Measurements from ENCODE around the gene HMGCLL1. TPM values are rescaled to one million over a fixed set of nuclear protein-coding genes. Genes with fewer than 3 reads are reported as not detected.

Gene HMGCLL1
- total and polyA plus RNA-seq, 9 donors, result 5.6 to 9.7 (median 6.4) TPM

- Histone ChIP-seq H3K27ac (ENCODE audit: low read length) (no peak overlapping the region), H3K27me3 (ENCODE audit: control insufficient read depth, insufficient read depth, low read length) (no peaks in the 10 kb centered on the region), H3K36me3 (ENCODE audit: control insufficient read depth, insufficient read depth, low read length) (no peaks in the 10 kb centered on the region), H3K4me3 (ENCODE audit: low read length) (no peak overlapping the region), H3K9me3 (replicated peaks; ENCODE audit: control insufficient read depth, low read depth, low read length) (no peaks in the 10 kb centered on the region), H3K4me1 (ENCODE audit: control insufficient read depth, insufficient read depth, low read length) (no peaks in the 10 kb centered on the region)
- peak; percentile 77 for DNase-seq
- no CpG with 5 or more reads among the region's 2 CpGs for WGBS (ENCODE audit: insufficient coverage)
These were observed 129.0 kb downstream of the HMGCLL1 start for GRCh38 chr6:55450005-55450404.

GRCh38 chr6:55449225-55449624 is 129.8 kb downstream of the HMGCLL1 start:
- WGBS (ENCODE audit: insufficient coverage), result no CpG with 5 or more reads among the region's 3 CpGs
- H3K4me3 ChIP-seq (ENCODE audit: low read length), result no peak overlapping the region
- H3K36me3 ChIP-seq (ENCODE audit: control insufficient read depth, insufficient read depth, low read length), result no peaks in the 10 kb centered on the region
- H3K27ac ChIP-seq (ENCODE audit: low read length), result no peak overlapping the region
- H3K27me3 ChIP-seq (ENCODE audit: control insufficient read depth, insufficient read depth, low read length), result no peaks in the 10 kb centered on the region
- H3K9me3 ChIP-seq (replicated peaks; ENCODE audit: control insufficient read depth, low read depth, low read length), result no peaks in the 10 kb centered on the region
- DNase-seq, result peak; percentile 27
- H3K4me1 ChIP-seq (ENCODE audit: control insufficient read depth, insufficient read depth, low read length), result no peaks in the 10 kb centered on the region

DNA sequence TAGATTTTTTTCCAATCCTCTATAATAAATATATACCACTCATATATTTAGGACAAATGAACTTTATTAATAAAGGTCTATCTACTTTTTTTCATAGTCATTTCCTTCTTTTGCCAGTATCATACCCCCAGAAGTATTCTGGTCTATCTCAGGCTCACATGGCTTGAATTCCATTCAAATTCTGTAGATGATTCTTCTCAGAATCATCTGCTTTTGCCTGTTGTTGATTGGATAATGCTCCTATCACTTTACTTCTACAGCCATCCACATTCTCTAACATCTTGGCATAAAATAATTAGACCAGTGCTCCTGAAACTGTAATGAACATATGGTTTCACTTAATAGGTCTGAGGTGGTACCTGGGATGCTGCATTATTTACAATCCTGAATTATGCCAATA is 130.5 kb downstream of the HMGCLL1 start:
- no peak overlapping the region for H3K4me3 ChIP-seq (ENCODE audit: low read length)
- no peaks in the 10 kb centered on the region for H3K9me3 ChIP-seq (replicated peaks; ENCODE audit: control insufficient read depth, low read depth, low read length)
- no peaks in the 10 kb centered on the region for H3K36me3 ChIP-seq (ENCODE audit: control insufficient read depth, insufficient read depth, low read length)
- H3K4me1 ChIP-seq (ENCODE audit: control insufficient read depth, insufficient read depth, low read length), result no peaks in the 10 kb centered on the region
- no peaks in the 10 kb centered on the region for H3K27me3 ChIP-seq (ENCODE audit: control insufficient read depth, insufficient read depth, low read length)
- no peak overlapping the region for H3K27ac ChIP-seq (ENCODE audit: low read length)
- no peak for DNase-seq

DNA sequence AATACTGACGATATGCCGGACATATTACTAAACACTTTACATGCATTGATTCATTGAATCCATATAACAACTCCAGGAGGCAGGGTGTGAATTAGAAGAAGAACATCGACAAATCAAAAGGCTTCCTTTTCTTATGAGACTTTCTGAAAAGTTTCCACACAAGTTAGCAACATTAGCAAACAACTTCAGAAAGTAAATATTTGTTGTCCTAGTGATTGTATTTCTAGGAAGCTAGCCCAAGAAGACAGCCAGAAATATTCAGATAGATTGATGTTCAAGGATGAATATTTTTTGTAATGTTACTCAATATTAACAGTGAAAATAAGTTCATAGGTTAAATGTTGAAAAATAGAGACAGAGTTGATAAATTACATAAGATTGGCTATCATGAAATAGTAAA is 131.1 kb downstream of the HMGCLL1 start:
- Histone ChIP-seq H3K27ac (ENCODE audit: low read length) (no peak overlapping the region), H3K4me3 (ENCODE audit: low read length) (no peak overlapping the region), H3K9me3 (replicated peaks; ENCODE audit: control insufficient read depth, low read depth, low read length) (no peaks in the 10 kb centered on the region), H3K36me3 (ENCODE audit: control insufficient read depth, insufficient read depth, low read length) (no peaks in the 10 kb centered on the region), H3K27me3 (ENCODE audit: control insufficient read depth, insufficient read depth, low read length) (no peaks in the 10 kb centered on the region), H3K4me1 (ENCODE audit: control insufficient read depth, insufficient read depth, low read length) (no peaks in the 10 kb centered on the region)
- no CpG with 5 or more reads among the region's 3 CpGs for WGBS (ENCODE audit: insufficient coverage)
- peak; percentile 79 for DNase-seq

GRCh38 chr6:55445648-55446204 is 133.3 kb downstream of the HMGCLL1 start:
- no CpG with 5 or more reads among the region's 1 CpG for WGBS (ENCODE audit: insufficient coverage)
- Histone ChIP-seq H3K4me1 (ENCODE audit: control insufficient read depth, insufficient read depth, low read length) (no peaks in the 10 kb centered on the region), H3K4me3 (ENCODE audit: low read length) (no peak overlapping the region), H3K9me3 (replicated peaks; ENCODE audit: control insufficient read depth, low read depth, low read length) (no peaks in the 10 kb centered on the region), H3K27me3 (ENCODE audit: control insufficient read depth, insufficient read depth, low read length) (no peaks in the 10 kb centered on the region), H3K36me3 (ENCODE audit: control insufficient read depth, insufficient read depth, low read length) (no peaks in the 10 kb centered on the region), H3K27ac (ENCODE audit: low read length) (no peak overlapping the region)
- DNase-seq, result peak; percentile 79

- Histone ChIP-seq H3K4me3 (ENCODE audit: low read length) (no peak overlapping the region), H3K36me3 (ENCODE audit: control insufficient read depth, insufficient read depth, low read length) (no peaks in the 10 kb centered on the region), H3K4me1 (ENCODE audit: control insufficient read depth, insufficient read depth, low read length) (no peaks in the 10 kb centered on the region), H3K27me3 (ENCODE audit: control insufficient read depth, insufficient read depth, low read length) (no peaks in the 10 kb centered on the region), H3K9me3 (replicated peaks; ENCODE audit: control insufficient read depth, low read depth, low read length) (no peaks in the 10 kb centered on the region), H3K27ac (ENCODE audit: low read length) (no peak overlapping the region)
- no CpG with 5 or more reads among the region's 7 CpGs for WGBS (ENCODE audit: insufficient coverage)
- no peak for DNase-seq
These were observed 135.5 kb downstream of the HMGCLL1 start for GRCh38 chr6:55443238-55444134.

- no peak overlapping the region for H3K27ac ChIP-seq (ENCODE audit: low read length)
- no peak for DNase-seq
- no peaks in the 10 kb centered on the region for H3K9me3 ChIP-seq (replicated peaks; ENCODE audit: control insufficient read depth, low read depth, low read length)
- WGBS (ENCODE audit: insufficient coverage), result 72% methylated on average over 2 of the region's 3 CpGs
- H3K27me3 ChIP-seq (ENCODE audit: control insufficient read depth, insufficient read depth, low read length), result no peaks in the 10 kb centered on the region
- H3K4me3 ChIP-seq (ENCODE audit: low read length), result no peak overlapping the region
- H3K36me3 ChIP-seq (ENCODE audit: control insufficient read depth, insufficient read depth, low read length), result no peaks in the 10 kb centered on the region
- no peaks in the 10 kb centered on the region for H3K4me1 ChIP-seq (ENCODE audit: control insufficient read depth, insufficient read depth, low read length)
These were observed 140.8 kb downstream of the HMGCLL1 start for GRCh38 chr6:55438203-55438602.

GRCh38 chr6:55437141-55437540 is 141.9 kb downstream of the HMGCLL1 start:
- Histone ChIP-seq H3K4me3 (ENCODE audit: low read length) (no peak overlapping the region), H3K4me1 (ENCODE audit: control insufficient read depth, insufficient read depth, low read length) (no peaks in the 10 kb centered on the region), H3K27me3 (ENCODE audit: control insufficient read depth, insufficient read depth, low read length) (no peaks in the 10 kb centered on the region), H3K9me3 (replicated peaks; ENCODE audit: control insufficient read depth, low read depth, low read length) (no peaks in the 10 kb centered on the region), H3K36me3 (ENCODE audit: control insufficient read depth, insufficient read depth, low read length) (no peaks in the 10 kb centered on the region), H3K27ac (ENCODE audit: low read length) (no peak overlapping the region)
- no CpG with 5 or more reads among the region's 4 CpGs for WGBS (ENCODE audit: insufficient coverage)
- DNase-seq, result no peak

GRCh38 chr6:55433446-55434130 is 145.4 kb downstream of the HMGCLL1 start:
- 58% methylated on average over 2 of the region's 2 CpGs for WGBS (ENCODE audit: insufficient coverage)

DNA sequence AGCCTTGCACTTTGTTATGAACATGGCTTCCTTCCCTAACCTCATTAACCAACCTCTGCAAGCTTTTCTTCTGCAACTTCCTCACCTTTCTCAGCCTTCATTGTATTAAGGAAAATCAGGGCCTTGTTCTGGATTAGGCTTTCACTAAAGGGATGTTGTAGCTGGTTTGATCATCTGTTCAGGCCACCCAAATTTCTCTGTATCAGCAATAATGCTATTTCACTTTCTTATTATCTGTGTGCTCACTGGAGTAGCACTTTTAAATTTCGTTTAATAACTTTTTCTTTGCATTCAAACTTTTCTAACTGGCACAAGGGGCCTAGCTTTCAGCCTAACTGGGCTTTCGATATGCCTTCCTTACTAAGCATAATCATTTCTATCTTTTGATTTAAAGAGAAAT is 155.1 kb downstream of the HMGCLL1 start:
- no peak for DNase-seq
- Histone ChIP-seq H3K4me3 (ENCODE audit: low read length) (no peak overlapping the region), H3K4me1 (ENCODE audit: control insufficient read depth, insufficient read depth, low read length) (no peaks in the 10 kb centered on the region), H3K9me3 (replicated peaks; ENCODE audit: control insufficient read depth, low read depth, low read length) (no peaks in the 10 kb centered on the region), H3K27me3 (ENCODE audit: control insufficient read depth, insufficient read depth, low read length) (no peaks in the 10 kb centered on the region), H3K36me3 (ENCODE audit: control insufficient read depth, insufficient read depth, low read length) (no peaks in the 10 kb centered on the region), H3K27ac (ENCODE audit: low read length) (no peak overlapping the region)
- no CpG with 5 or more reads among the region's 2 CpGs for WGBS (ENCODE audit: insufficient coverage)

More at GRCh38 chr6:55433446-55434130, 145.4 kb downstream of the HMGCLL1 start:
- H3K4me3 ChIP-seq (ENCODE audit: low read length), result no peak overlapping the region
- H3K27me3 ChIP-seq (ENCODE audit: control insufficient read depth, insufficient read depth, low read length), result no peaks in the 10 kb centered on the region
- no peaks in the 10 kb centered on the region for H3K4me1 ChIP-seq (ENCODE audit: control insufficient read depth, insufficient read depth, low read length)
- H3K36me3 ChIP-seq (ENCODE audit: control insufficient read depth, insufficient read depth, low read length), result no peaks in the 10 kb centered on the region
- no peak overlapping the region for H3K27ac ChIP-seq (ENCODE audit: low read length)
- H3K9me3 ChIP-seq (replicated peaks; ENCODE audit: control insufficient read depth, low read depth, low read length), result no peaks in the 10 kb centered on the region
- no peak for DNase-seq

Measured in muscle of leg (tissue), 11 donors.